Measurements from ENCODE around the gene CISD3.

DNA sequence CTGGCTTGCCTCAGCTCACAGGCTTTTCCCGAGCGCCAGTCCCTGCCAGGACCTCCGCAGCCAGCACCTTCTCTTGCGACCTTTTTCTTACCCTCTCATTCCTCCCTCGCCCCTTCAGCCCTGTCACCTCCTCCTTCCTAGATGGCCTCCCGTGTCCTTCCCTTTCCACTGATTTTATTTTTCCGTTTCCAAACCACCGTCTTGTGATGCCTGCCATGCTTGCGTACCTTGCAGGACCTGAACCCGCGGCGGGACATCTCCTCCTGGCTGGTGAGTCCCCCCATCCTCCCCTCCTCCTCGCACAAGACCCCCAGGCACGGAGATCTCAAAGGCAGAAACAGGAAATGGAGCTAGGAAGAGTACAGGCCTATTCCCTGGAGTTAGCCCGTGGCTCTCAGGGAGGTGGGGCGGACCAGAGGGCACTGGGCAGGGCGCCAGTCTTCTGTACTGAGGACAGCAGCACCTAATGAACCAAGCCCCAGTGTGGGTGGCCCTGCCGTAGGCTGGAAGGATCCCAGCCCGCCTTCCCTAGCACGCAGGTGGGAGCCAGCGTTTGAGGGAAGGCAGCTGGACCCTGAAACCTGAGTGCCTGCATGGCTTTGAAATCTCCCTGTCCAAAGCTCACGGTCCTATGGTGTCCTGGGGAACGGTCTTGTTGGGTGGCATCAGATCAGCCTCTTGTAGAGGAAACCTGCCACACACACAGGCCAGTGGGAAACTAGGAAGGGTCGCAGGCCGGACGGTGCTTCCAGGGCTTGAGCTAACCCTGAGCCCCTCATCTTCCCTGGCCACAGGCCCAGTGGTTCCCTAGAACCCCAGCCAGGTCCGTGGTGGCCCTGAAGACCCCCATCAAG, 612 bp downstream of the CISD3 start:
- TF ChIP-seq ZNF792 (tag by site-specific recombination; IDR thresholded peaks at IDR 0.05) (no peak), ZNF155 (tag by site-specific recombination; IDR thresholded peaks at IDR 0.05) (no peak), ZNF837 (tag by site-specific recombination; IDR thresholded peaks at IDR 0.05) (peak; percentile 46; the same call in 1 of the 2 replicates), ZBTB49 (tag by site-specific recombination; IDR thresholded peaks at IDR 0.05; ENCODE audit: low read depth) (no peak), GFI1B (tag by site-specific recombination; IDR thresholded peaks at IDR 0.05) (no peak), KLF1 (tag by site-specific recombination; IDR thresholded peaks at IDR 0.05) (peak; percentile 32; the same call in 1 of the 2 replicates), ZNF266 (tag by site-specific recombination; IDR thresholded peaks at IDR 0.05; ENCODE audit: low read depth) (no peak)
- TF ChIP-seq, protein P1, sequence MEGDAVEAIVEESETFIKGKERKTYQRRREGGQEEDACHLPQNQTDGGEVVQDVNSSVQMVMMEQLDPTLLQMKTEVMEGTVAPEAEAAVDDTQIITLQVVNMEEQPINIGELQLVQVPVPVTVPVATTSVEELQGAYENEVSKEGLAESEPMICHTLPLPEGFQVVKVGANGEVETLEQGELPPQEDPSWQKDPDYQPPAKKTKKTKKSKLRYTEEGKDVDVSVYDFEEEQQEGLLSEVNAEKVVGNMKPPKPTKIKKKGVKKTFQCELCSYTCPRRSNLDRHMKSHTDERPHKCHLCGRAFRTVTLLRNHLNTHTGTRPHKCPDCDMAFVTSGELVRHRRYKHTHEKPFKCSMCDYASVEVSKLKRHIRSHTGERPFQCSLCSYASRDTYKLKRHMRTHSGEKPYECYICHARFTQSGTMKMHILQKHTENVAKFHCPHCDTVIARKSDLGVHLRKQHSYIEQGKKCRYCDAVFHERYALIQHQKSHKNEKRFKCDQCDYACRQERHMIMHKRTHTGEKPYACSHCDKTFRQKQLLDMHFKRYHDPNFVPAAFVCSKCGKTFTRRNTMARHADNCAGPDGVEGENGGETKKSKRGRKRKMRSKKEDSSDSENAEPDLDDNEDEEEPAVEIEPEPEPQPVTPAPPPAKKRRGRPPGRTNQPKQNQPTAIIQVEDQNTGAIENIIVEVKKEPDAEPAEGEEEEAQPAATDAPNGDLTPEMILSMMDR (tag by site-specific recombination; IDR thresholded peaks at IDR 0.05) = no peak
- TF ChIP-seq, protein P2, sequence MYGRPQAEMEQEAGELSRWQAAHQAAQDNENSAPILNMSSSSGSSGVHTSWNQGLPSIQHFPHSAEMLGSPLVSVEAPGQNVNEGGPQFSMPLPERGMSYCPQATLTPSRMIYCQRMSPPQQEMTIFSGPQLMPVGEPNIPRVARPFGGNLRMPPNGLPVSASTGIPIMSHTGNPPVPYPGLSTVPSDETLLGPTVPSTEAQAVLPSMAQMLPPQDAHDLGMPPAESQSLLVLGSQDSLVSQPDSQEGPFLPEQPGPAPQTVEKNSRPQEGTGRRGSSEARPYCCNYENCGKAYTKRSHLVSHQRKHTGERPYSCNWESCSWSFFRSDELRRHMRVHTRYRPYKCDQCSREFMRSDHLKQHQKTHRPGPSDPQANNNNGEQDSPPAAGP (tag by site-specific recombination; IDR thresholded peaks at IDR 0.05) = peak; percentile 84

Measured in HEK293 (cell line).